PFSK-1 (cell line): ENCODE measurements around the gene WDR70.

Experiments
- FOXP2 ChIP-seq: optimal IDR thresholded peaks from 2 replicates; pipeline ENCODE3; 2011; ENCODE audit warnings: borderline replicate concordance, control low read depth, inconsistent platforms; ENCODE audit not compliant: insufficient read depth; ENCODE audit errors: extremely low read length, extremely low read depth
- POLR2AphosphoS5 ChIP-seq: IDR thresholded peaks from 2 replicates; pipeline ENCODE4 v1.6.1; 2012; ENCODE audit warnings: low read depth, mild to moderate bottlenecking, control low read depth, low read length, moderate library complexity
- SIN3A ChIP-seq: IDR thresholded peaks from 2 replicates; pipeline ENCODE4 v1.6.1; 2012; ENCODE audit warnings: mild to moderate bottlenecking, low read length, moderate library complexity, borderline replicate concordance; ENCODE audit not compliant: insufficient read depth
- TAF1 ChIP-seq: IDR thresholded peaks from 2 replicates; pipeline ENCODE4 v1.6.1; 2012; ENCODE audit warnings: low read length, control low read depth, borderline replicate concordance; ENCODE audit not compliant: insufficient read depth

- no peak for TF ChIP-seq FOXP2
- no peak for TF ChIP-seq SIN3A
- TF ChIP-seq TAF1 = no peak
- no peak for TF ChIP-seq POLR2AphosphoS5
Measured at GRCh38 chr5:37799865-37800421, 420.8 kb downstream of the WDR70 start.
